ENCODE results near the gene ME3. TPM values are rescaled to one million over a fixed set of nuclear protein-coding genes. Genes with fewer than 3 reads are reported as not detected.

ME3 gene
- polyA plus RNA-seq, 5 donors: 28.9 to 42.9 (median 31.6) TPM

- DNase-seq: no peak
Observed at GRCh38 chr11:86517557-86517956, 154.9 kb downstream of the ME3 start.

- no peak for DNase-seq
Observed at GRCh38 chr11:86515297-86516094, 156.9 kb downstream of the ME3 start.

- DNase-seq: no peak
Observed at GRCh38 chr11:86514453-86514852, 158.0 kb downstream of the ME3 start.

GRCh38 chr11:86513746-86514373, 158.6 kb downstream of the ME3 start:
- no peak for DNase-seq

DNA sequence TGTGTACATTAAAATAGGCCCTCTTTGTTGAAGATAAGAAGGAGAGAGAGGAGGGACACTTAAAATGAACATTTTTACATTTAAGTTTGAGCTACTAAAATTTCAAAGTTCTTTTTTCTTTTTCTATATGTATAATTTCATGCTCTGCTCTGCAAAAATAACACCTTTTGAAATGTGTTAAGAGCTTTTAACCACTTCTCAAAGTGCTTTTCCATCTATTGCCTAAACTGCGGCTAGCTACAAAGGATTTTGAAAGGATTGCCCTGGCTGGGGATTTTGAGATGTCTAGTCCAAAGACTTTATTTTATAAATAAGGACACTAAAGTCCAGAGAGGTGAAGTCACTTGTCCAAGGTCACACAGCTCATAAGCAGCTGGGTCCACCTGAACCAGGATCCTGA, 159.3 kb downstream of the ME3 start:
- DNase-seq: no peak

GRCh38 chr11:86511086-86511551, 161.3 kb downstream of the ME3 start:
- no peak for DNase-seq

GRCh38 chr11:86510674-86511073, 161.7 kb downstream of the ME3 start:
- no peak for DNase-seq

GRCh38 chr11:86510097-86510496, 162.3 kb downstream of the ME3 start:
- no peak for DNase-seq

DNA sequence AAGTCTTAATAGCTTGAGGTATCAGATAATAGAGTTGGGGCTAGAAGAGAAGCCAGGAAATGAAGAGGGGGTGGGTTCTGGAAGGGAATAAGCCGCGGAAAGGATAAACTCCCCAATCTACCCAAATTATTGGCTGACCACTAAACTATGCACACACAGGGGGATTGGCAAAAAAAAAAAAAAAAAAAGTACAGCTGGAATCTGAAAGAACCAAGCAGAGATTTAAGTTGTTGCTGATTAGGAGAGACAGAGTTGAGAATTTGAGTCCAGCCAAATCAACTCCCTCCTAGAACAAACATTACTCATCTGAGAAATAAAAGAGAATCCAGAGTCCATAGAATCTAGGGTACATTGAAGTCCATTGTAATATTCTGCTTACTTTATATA, 162.8 kb downstream of the ME3 start:
- DNase-seq: no peak

GRCh38 chr11:86508604-86509587, 163.5 kb downstream of the ME3 start:
- DNase-seq: no peak

DNA sequence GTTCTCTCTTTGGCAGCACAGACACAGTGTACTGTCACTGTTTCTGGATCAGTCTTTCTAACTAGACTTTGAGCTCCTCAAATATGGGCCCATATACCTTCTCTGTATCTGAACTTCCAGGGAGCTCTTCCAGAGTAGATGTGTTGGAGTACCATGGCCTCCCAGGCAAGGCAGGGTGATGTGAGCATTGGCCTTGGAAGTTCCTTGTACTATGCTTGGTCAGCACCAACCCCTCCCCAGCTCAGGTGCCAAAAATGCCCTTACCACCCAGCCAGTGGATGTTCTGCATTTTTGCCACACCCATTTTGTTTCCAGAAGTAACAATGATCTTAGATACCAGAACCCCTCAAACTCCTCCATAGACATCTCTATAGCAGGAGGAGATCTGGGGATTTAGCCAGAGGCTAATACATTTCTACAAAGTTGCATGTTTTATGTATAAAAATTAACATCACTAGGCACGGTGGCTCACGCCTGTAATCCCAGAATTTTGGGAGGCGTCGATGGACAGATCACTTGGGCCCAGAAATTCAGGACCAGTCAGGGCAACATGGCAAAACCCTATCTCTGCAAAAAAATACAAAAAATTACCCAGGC, 165.1 kb downstream of the ME3 start:
- no peak for DNase-seq

DNA sequence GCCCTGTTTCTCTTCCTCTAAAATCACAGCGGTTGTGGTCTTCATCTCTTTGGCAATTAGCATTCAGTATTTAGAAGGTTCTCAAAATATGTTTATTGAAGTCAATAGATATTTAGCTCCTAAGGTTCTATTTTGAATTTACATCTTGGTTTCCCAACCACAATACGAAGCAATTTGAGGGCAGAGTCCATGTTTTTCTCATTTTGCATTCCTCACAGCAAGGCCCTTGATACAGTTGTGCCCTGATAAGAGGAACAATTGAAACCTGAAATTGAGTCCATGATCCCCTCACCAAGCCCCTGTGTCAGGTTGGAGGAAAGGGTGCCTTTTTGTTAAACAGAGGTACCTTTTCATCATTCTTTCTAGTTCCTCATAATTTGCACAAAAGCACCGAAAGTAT, 166.2 kb downstream of the ME3 start:
- no peak for DNase-seq

DNA sequence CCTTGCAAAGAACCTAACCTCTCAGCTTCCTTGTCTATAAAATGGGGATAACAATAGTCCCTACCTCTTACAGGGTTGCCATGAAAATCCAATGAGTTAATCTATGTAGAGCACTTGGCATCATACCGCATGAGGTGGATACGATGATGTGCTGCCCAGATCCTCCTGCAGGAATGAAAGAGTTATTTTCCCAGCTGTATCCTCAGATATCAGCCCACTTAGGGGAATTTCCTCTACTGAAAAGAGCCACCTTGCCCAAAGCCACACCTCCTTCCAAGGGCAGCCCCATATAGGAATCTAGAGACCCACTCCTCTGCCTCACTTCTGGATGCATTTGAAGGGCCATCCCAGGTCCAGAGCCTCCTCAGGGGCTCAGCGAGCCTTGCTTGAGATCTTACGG, 169.3 kb downstream of the ME3 start:
- DNase-seq: no peak

GRCh38 chr11:86502137-86502642, 170.2 kb downstream of the ME3 start:
- no peak for DNase-seq

DNA sequence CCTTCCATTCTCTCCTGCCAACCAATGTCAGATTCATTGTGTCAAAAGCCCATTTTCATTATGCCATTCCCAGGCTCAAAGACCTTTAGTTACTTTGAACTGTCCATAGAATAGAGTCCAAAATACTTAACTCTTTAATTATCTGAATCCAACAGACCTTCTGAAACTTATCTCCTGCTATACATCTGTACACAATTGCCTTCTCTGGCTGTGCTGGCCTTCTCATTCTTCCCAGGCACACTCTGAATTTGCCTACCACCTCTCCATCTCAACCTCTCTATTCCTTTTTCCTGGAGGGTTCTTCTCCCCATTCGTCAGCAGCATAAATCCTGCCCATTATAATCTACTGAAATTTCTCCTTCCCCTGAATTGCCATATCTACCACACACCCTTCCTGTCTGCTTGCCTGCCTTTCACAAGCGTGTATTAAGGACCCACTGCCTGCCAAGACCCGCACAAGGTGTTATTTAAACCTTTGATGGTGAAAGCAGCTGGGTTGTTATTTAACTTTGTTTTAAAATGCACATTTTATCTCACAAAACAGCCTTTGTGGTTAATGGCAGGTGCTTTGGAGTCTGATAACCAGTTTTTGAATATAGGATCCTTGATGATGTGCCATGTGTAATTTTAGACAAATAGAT, 171.8 kb downstream of the ME3 start:
- no peak for DNase-seq

- no peak for DNase-seq
Observed at GRCh38 chr11:86499723-86500129, 172.7 kb downstream of the ME3 start.

GRCh38 chr11:86497836-86498235, 174.6 kb downstream of the ME3 start:
- DNase-seq: no peak

DNA sequence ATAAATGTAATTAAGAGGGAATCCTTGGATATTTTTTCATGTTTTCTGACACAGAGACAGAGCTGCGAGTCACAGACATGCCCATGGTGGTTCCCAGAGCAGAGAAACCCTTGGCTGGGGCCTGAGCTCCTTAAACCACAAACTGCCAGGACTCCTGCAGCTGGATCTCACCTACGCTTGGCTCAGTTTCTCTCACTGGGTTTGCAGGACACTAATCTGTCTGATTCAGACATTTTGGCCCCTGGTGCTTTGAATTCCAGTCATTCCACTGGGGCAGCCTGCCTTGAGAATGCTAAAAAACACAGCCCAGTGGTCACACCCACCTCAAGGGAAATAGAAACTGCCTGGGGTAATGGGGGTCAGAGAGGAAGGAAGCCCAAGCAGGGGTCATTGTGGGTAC, 175.1 kb downstream of the ME3 start:
- no peak for DNase-seq

DNA sequence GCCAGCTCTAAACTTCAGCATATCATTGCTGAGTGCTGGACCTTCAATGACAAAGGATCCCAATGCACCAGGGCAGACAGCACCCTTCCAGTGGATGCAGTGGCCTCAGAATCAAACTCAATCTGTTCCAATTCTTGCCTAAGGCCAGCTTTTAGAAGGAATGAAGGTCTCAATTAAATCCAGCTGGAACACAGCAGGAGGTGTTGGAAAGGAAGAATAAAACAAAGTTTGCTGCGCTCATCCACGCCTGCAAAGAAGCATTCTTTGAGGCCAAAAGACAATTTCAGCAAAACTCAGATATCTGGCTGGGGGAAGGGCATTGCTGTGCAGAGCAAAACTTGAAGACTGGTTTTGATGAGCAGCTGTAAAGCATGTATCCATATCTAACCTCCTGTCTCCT, 177.1 kb downstream of the ME3 start:
- no peak for DNase-seq

DNA sequence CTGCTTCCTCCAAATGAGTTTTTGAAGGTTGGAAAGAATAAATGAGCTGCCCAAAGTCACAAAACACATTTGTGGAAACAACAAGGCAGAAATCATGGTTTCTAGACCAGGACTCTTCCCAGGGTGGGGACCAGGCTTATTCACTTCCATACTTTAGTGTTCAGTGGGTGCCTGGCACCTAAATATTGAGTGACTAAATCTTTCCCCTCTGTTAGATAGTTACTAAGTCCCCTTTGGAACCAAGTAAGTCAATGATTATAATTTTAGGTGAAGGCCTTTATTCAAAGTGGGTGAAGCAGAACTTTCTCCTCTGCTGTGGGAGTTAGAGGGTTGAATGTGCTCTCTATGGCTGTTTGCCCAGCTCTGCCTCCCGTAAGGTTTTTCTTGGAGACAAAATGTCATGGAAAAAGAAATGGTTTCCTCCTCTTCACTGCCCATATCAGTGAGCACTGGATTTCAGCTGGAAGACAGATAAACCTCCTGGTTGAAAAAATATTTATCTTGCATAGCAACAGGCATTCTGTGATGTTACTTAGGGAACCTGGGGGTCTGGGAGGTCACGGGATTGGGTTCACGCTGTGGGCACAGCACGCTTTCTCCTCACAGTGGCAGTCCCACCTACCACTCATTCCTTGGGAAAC, 179.9 kb downstream of the ME3 start:
- DNase-seq: no peak

GRCh38 chr11:86491027-86491426, 181.4 kb downstream of the ME3 start:
- DNase-seq: no peak

Measured in right lung (tissue), 5 donors.